ENCODE measurements around the gene ECHDC1.

ECHDC1 gene

GRCh38 chr6:127383988-127384387 is 40.6 kb upstream of the ECHDC1 start:
- in situ Hi-C loops (cut with HindIII; ENCODE audit: low pct_ligation_motif_present, low sequenced_read_pairs) = no loop called here
- Histone ChIP-seq H3K36me3 (replicated peaks) (no peaks in the 10 kb centered on the region), H3K27ac (peak overlapping the region; percentile 29), H3K27me3 (replicated peaks) (no peaks in the 10 kb centered on the region), H3K4me3 (ENCODE audit: low read depth, low read length) (no peak overlapping the region)
- DNase-seq = peak; percentile 72
- TF ChIP-seq CTCF (IDR thresholded peaks at IDR 0.05; ENCODE audit: low read depth, low read length, missing control alignments) = no peak

DNA sequence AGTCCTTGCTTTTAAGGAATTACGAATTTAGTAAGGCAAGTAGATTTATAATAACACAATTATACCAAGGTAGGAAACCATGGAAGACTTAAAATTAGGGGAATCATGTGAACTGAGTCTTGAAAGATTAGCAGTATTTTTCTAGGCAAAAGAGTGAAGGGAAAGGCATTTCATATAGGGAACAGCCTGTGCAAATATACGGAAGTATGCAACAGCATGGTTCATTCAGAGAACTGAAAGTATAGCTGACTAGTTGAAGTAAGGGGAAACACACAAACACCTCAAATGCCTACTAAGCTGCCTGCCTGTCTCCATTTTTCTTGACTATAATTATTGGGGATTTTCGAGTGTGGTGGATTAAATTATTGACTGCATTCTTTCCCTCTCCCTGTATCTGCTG is 39.0 kb upstream of the ECHDC1 start:
- in situ Hi-C loops (cut with HindIII; ENCODE audit: low pct_ligation_motif_present, low sequenced_read_pairs) = no loop called here
- no peaks in the 10 kb centered on the region for H3K36me3 ChIP-seq (replicated peaks)
- no peak for DNase-seq
- H3K4me3 ChIP-seq (ENCODE audit: low read depth, low read length) = no peak overlapping the region
- no peak overlapping the region for H3K27ac ChIP-seq
- no peak for TF ChIP-seq CTCF (IDR thresholded peaks at IDR 0.05; ENCODE audit: low read depth, low read length, missing control alignments)
- H3K27me3 ChIP-seq (replicated peaks) = no peaks in the 10 kb centered on the region

- DNase-seq = no peak
- H3K27me3 ChIP-seq (replicated peaks) = no peaks in the 10 kb centered on the region
- TF ChIP-seq CTCF (IDR thresholded peaks at IDR 0.05; ENCODE audit: low read depth, low read length, missing control alignments) = no peak
- no peaks in the 10 kb centered on the region for H3K36me3 ChIP-seq (replicated peaks)
- no peak overlapping the region for H3K4me3 ChIP-seq (ENCODE audit: low read depth, low read length)
- H3K27ac ChIP-seq = no peak overlapping the region
- in situ Hi-C loops (cut with HindIII; ENCODE audit: low pct_ligation_motif_present, low sequenced_read_pairs) = no loop called here
Measured at GRCh38 chr6:127381384-127381783, 38.0 kb upstream of the ECHDC1 start.

- no peaks in the 10 kb centered on the region for H3K27me3 ChIP-seq (replicated peaks)
- TF ChIP-seq CTCF (IDR thresholded peaks at IDR 0.05; ENCODE audit: low read depth, low read length, missing control alignments) = no peak
- no peak overlapping the region for H3K4me3 ChIP-seq (ENCODE audit: low read depth, low read length)
- H3K36me3 ChIP-seq (replicated peaks) = no peaks in the 10 kb centered on the region
- no peak overlapping the region for H3K27ac ChIP-seq
- in situ Hi-C loops (cut with HindIII; ENCODE audit: low pct_ligation_motif_present, low sequenced_read_pairs) = no loop called here
- DNase-seq = no peak
Measured at GRCh38 chr6:127376685-127377084, 33.3 kb upstream of the ECHDC1 start.

GRCh38 chr6:127367023-127367375 is 23.6 kb upstream of the ECHDC1 start:
- Histone ChIP-seq H3K36me3 (replicated peaks) (no peaks in the 10 kb centered on the region), H3K4me3 (ENCODE audit: low read depth, low read length) (no peak overlapping the region), H3K27me3 (replicated peaks) (no peaks in the 10 kb centered on the region), H3K27ac (peak overlapping the region; percentile 96)
- in situ Hi-C loops (cut with HindIII; ENCODE audit: low pct_ligation_motif_present, low sequenced_read_pairs) = no loop called here
- no peak for DNase-seq
- no peak for TF ChIP-seq CTCF (IDR thresholded peaks at IDR 0.05; ENCODE audit: low read depth, low read length, missing control alignments)

DNA sequence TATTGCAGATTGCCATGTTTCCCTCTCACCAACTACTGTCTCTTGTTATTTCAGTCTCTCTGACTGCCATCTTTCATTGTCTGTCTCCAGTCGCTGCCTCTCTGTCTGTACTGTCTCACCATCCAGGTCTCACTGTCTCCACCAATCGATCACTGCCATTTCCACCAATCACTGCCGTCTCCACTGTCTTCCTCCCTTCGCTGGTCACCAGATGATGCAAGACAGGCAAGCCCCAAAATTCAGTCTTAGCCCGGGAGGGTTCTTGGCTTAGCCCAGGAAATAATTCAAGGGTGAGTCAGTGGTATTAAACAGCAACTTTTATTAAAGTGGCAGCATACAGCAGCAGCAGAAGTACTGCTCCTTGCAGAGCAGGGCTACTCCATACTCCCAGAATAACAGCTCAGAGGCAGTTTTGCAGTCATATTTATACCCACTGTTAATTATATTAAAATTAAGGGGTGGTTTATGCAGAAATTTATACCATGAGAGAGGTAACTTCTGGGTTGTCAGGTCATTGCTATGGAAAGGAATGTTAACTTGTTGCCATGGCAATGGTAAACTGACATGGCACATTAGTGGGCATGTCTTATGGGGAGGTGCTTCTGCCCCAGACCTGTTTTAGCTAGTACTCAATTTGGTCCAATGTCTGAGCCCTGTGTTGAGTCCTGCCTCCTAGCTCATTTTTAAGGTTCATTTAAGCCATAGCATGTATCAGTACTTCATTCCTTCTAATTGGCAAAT is 23.0 kb upstream of the ECHDC1 start:
- no peak overlapping the region for H3K4me3 ChIP-seq (ENCODE audit: low read depth, low read length)
- no peak for TF ChIP-seq CTCF (IDR thresholded peaks at IDR 0.05; ENCODE audit: low read depth, low read length, missing control alignments)
- in situ Hi-C loops (cut with HindIII; ENCODE audit: low pct_ligation_motif_present, low sequenced_read_pairs) = no loop called here
- no peaks in the 10 kb centered on the region for H3K36me3 ChIP-seq (replicated peaks)
- H3K27me3 ChIP-seq (replicated peaks) = no peaks in the 10 kb centered on the region
- DNase-seq = peak; percentile 98
- H3K27ac ChIP-seq = peak overlapping the region; percentile 96
